22Rv1 (cell line): ENCODE measurements around the gene KRT32.

Experiments
- H3K27ac ChIP-seq: fragments of 450-650 bp; 2 replicates; pipeline ENCODE4 v1.5.1; 2017
- CTCF ChIP-seq: fragments of 450-650 bp; IDR thresholded peaks from 2 replicates; pipeline ENCODE4 v1.5.1; 2017; ENCODE audit warnings: mild to moderate bottlenecking
- ZFX ChIP-seq: fragments of 450-650 bp; IDR thresholded peaks from 2 replicates; pipeline ENCODE4 v1.6.1; 2017; ENCODE audit warnings: antibody characterized with exemption, borderline replicate concordance

Gene KRT32

GRCh38 chr17:41491476-41491875 lies 24.3 kb upstream of the KRT32 start:
- TF ChIP-seq CTCF (no peak), ZFX (no peak)
- H3K27ac ChIP-seq = no peak overlapping the region

GRCh38 chr17:41490000-41490990 lies 23.1 kb upstream of the KRT32 start:
- TF ChIP-seq ZFX (no peak), CTCF (no peak)
- H3K27ac ChIP-seq = no peak overlapping the region

DNA sequence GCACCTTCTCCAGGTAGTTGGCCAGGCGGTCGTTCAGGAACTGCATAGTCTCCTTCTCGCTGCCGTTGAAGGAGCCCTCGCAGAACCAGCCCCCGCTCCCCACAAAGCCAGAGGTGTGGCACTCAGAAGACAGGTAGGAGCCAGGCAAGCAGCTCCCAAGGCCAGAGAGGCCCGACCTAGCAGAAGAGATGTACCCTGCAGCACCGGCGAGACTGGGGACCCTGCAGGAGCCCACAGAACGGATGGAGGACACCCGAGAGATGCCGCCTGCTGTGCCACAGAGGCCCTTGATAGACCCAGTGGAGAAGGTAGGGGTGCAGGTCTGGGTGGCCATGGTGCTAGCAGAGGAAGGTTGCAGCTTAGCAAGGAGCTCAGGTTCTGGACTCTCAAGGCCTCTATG lies 22.3 kb upstream of the KRT32 start, which contains the start of gene KRT36:
Gene KRT36, minus strand, starts transcription at position 380 of the 400 bp plus-strand sequence. Its CDS starts 46 bp downstream, at position 334.
- H3K27ac ChIP-seq = no peak within 1 kb of the TSS
- no peak for TF ChIP-seq CTCF
- TF ChIP-seq ZFX = no peak

DNA sequence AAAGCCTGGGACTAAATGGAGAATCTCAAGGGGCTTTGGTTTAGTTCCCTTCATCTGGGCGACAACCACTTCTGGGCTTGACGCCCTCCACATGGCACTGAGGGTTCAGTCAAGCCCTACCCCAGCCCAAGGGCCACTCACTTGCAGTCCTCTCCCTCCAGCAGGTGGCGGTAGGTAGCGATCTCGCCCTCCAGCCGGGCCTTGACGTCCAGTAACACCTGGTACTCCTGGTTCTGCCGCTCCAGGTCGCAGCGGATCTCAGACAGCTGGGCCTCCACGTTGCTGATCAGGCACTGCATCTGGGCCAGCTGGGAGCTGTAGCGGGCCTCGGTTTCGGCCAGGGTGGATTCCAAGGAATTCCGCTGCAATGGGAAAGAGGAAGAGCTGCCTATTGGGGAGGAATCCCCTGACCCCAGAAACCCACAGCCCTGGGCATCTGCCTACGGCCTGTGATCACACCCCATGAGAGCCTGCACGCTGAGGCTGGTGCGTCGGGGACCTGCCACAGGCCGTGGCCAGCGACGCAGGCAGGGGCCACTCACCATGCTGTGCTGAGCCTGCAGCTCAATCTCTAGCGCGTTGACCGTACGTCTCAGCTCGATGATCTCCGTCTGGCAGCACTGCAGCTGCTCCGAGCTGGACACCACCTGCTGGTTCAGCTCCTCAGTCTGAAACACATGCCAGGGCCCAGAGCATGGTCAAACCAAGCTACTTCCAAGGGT lies 19.8 kb upstream of the KRT32 start:
- H3K27ac ChIP-seq = no peak overlapping the region
- TF ChIP-seq ZFX = no peak
- peak; percentile 86 for TF ChIP-seq CTCF

- TF ChIP-seq ZFX (no peak), CTCF (no peak)
- H3K27ac ChIP-seq = no peak overlapping the region
These were observed 19.1 kb upstream of the KRT32 start for GRCh38 chr17:41486316-41486715.

- TF ChIP-seq ZFX = no peak
- H3K27ac ChIP-seq = no peak overlapping the region
These were observed 18.0 kb upstream of the KRT32 start for GRCh38 chr17:41484920-41485904.
